MCF 10A (cell line): ENCODE data around the gene AJM1. TPM values are rescaled to one million over a fixed set of nuclear protein-coding genes. Genes with fewer than 3 reads are reported as not detected.

ENCODE experiments used
- BruUV-seq: library from RNA; stranded (reverse); fragments of 400-500 nt; replicated peaks from 2 replicates; lab custom pipeline; 2021; lab: Mats Ljungman, UMichigan
- CTCF ChIA-PET: fragments of 300-600 bp; sonication (Branson Sonifier 250); formaldehyde crosslinking; extraction: SDS; loops from one replicate; lab custom pipeline; 2021; ENCODE audit warnings: antibody characterized with exemption, inconsistent platforms; lab: Yijun Ruan, JAX
- POLR2A ChIA-PET: fragments of 300-600, 350-650 bp; sonication (Branson Sonifier 250); formaldehyde crosslinking; extraction: SDS; loops from one replicate; lab custom pipeline; 2020; ENCODE audit warnings: antibody characterized with exemption, inconsistent platforms; lab: Yijun Ruan, JAX
- DNase-seq: peaks from one replicate; pipeline ENCODE4 v3.0.0-alpha.2; 2018; ENCODE audit not compliant: unreplicated experiment
- H3K27ac Mint-ChIP-seq: one replicate; pipeline ENCODE4 v1.8.0; 2022; ENCODE audit warnings: mild to moderate bottlenecking, low read depth, mixed read lengths; ENCODE audit not compliant: unreplicated experiment
- H3K27me3 Mint-ChIP-seq: one replicate; pipeline ENCODE4 v1.8.0; 2022; ENCODE audit warnings: mixed read lengths; ENCODE audit not compliant: insufficient read depth, unreplicated experiment
- H3K36me3 Mint-ChIP-seq: one replicate; pipeline ENCODE4 v1.8.0; 2022; ENCODE audit warnings: mild to moderate bottlenecking, moderate library complexity, mixed read lengths; ENCODE audit not compliant: insufficient read depth, unreplicated experiment
- H3K4me1 Mint-ChIP-seq: one replicate; pipeline ENCODE4 v1.8.0; 2022; ENCODE audit warnings: mixed read lengths; ENCODE audit not compliant: insufficient read depth, unreplicated experiment
- H3K4me3 Mint-ChIP-seq: one replicate; pipeline ENCODE4 v1.8.0; 2022; ENCODE audit warnings: mild to moderate bottlenecking, moderate library complexity, mixed read lengths; ENCODE audit not compliant: unreplicated experiment
- H3K9me3 Mint-ChIP-seq: one replicate; pipeline ENCODE4 v1.8.0; 2022; ENCODE audit warnings: mixed read lengths; ENCODE audit not compliant: unreplicated experiment
- intact Hi-C: fragments of 100-400 bp; cut with micrococcal nuclease; formaldehyde crosslinking; loops from 2 replicates; pipeline ENCODE4 v1.14.1; 2022
- total RNA-seq: library from RNA; stranded (reverse); gene quantifications from 2 replicates; pipeline ENCODE4 v1.2.3, GENCODE V29; 2022
- TF ChIP-seq, protein P1 (sequence below): fragments of 200-600 bp; IDR thresholded peaks from one replicate; pipeline ENCODE4 v1.8.0; 2022; ENCODE audit warnings: antibody characterized with exemption, mild to moderate bottlenecking; ENCODE audit not compliant: unreplicated experiment

The AJM1 gene
- total RNA-seq, 1 experiment from 2014 or later, result 5.7 TPM

DNA sequence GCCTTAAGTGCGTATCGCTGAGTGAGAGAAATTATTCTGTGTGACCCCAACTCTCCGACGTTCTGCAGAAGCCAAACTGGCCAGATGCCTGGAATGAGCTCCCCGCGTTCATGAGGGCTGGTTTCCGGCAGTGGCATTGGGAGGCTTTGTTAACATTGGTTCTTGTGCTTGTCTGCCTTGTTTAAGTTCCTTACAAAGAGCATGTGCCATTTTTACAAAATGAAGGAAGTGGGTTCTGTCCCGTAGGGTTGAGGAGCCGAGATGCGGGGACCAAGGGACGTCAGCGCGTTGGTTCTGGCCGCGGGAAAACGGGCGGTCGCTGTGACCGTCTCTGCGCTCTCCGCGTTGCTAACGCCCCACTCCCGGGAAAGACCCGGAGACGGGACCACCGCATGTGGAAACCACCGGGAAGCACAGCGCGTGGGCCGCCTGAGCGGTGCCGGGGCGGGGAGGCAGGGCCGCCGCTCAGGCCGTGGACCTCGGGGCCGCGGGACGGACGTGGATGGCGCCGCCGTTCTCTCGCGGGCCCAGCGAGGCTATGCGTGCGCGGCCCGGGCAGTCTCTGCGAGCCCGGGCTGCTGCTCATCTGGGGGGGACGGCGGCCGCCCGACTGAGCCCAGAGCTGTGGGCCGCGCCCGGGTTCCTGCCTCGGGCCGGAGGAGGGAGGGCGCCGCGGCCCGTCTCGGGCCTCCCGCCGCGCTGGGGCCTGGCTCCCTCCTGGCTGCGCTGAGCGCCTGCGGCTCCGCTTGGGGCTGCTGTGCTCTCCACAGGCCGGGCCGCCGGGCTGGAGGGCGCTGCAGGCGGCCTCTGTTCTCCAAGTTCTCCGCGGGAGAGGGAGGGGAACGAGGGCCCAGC is 21.1 kb upstream of the AJM1 start:
- no TSS peak for BruUV-seq
- H3K4me1 Mint-ChIP-seq, result no peaks in the 10 kb centered on the region
- H3K27ac Mint-ChIP-seq, result no peak overlapping the region
- ChIA-PET POLR2A (interaction anchor here (0.7 kb wide), 1 partner anchor 14 kb away, joined by 4 read pairs; no protein-coding TSS in a partner anchor), CTCF (interaction anchor here (0.6 to 1.3 kb wide), 4 partner anchors 12 to 52 kb away, joined by 3 to 4 read pairs (median 4); no protein-coding TSS in a partner anchor)
- no peak for DNase-seq
- H3K36me3 Mint-ChIP-seq, result peaks cover 48% of the 10 kb centered on the region
- intact Hi-C loops, result no loop called here
- H3K4me3 Mint-ChIP-seq, result no peak overlapping the region
- H3K27me3 Mint-ChIP-seq, result no peaks in the 10 kb centered on the region
- TF ChIP-seq, protein P1, sequence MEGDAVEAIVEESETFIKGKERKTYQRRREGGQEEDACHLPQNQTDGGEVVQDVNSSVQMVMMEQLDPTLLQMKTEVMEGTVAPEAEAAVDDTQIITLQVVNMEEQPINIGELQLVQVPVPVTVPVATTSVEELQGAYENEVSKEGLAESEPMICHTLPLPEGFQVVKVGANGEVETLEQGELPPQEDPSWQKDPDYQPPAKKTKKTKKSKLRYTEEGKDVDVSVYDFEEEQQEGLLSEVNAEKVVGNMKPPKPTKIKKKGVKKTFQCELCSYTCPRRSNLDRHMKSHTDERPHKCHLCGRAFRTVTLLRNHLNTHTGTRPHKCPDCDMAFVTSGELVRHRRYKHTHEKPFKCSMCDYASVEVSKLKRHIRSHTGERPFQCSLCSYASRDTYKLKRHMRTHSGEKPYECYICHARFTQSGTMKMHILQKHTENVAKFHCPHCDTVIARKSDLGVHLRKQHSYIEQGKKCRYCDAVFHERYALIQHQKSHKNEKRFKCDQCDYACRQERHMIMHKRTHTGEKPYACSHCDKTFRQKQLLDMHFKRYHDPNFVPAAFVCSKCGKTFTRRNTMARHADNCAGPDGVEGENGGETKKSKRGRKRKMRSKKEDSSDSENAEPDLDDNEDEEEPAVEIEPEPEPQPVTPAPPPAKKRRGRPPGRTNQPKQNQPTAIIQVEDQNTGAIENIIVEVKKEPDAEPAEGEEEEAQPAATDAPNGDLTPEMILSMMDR, result no peak
- no peaks in the 10 kb centered on the region for H3K9me3 Mint-ChIP-seq

- H3K4me1 Mint-ChIP-seq, result no peaks in the 10 kb centered on the region
- H3K9me3 Mint-ChIP-seq, result no peaks in the 10 kb centered on the region
- no peaks in the 10 kb centered on the region for H3K27me3 Mint-ChIP-seq
- DNase-seq, result no peak
- no peak overlapping the region for H3K27ac Mint-ChIP-seq
- intact Hi-C loops, result no loop called here
- ChIA-PET CTCF (interaction anchor here (0.6 to 1.3 kb wide), 3 partner anchors 30 to 410 kb away, joined by 3 to 4 read pairs (median 3); no protein-coding TSS in a partner anchor), POLR2A (interaction anchor here (0.6 to 2.4 kb wide), 2 partner anchors 14 to 169 kb away, joined by 3 to 8 read pairs; partner anchors contain the start of gene RABL6)
- H3K36me3 Mint-ChIP-seq, result peaks cover 44% of the 10 kb centered on the region
- no peak overlapping the region for H3K4me3 Mint-ChIP-seq
- TF ChIP-seq, protein P1, result no peak
- no TSS peak for BruUV-seq
Observed at GRCh38 chr9:136821826-136822544, 20.3 kb upstream of the AJM1 start.

DNA sequence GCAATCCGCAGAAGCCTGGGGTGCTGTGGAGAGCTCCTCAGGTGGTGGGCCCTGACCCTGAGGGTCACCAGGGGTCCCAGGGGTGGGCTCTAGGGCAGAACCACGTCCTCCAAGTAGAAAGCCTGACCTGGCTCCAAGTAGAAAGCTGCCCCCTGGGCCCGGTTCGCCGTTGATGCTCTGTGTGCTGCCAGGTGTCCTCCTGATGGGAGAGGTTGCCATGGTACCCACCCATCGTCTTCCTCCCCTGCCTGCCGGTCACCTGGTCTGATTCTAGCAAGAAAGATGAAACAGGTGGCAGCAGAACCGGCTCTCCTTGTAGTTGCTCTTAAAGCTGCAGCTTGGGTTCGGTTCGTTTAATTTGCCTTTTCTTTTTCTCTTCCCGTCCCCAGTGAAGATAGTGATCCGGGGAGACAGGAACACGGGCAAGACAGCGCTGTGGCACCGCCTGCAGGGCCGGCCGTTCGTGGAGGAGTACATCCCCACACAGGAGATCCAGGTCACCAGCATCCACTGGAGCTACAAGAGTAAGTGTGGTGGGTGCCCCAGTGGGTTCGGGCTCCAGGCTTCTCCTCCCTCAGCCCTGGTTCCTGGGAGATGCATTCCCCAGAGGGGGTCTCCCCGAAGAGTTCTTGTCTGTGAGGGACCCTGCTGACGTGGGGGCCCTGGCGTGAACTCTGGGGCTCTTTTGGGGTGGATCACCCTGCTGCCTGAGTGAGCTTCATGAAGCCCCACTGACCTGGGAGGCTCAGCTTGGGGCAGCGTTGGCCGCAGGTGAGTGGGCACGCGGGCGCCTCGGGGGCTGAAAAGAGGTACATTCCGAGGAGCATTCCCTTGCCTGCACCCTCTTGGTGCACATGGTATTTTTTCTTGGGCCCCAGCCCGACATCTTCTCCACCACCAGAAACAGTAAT is 18.9 kb upstream of the AJM1 start:
- intact Hi-C loops, result no loop called here
- no peak for DNase-seq
- POLR2A ChIA-PET, result interaction anchor here (0.6 to 2.4 kb wide), 5 partner anchors 15 to 460 kb away, joined by 3 to 8 read pairs (median 3); partner anchors contain the start of genes CLIC3, DNLZ and RABL6
- Mint-ChIP-seq H3K36me3 (peaks cover 41% of the 10 kb centered on the region), H3K4me3 (no peak overlapping the region), H3K9me3 (no peaks in the 10 kb centered on the region), H3K27ac (no peak overlapping the region), H3K4me1 (no peaks in the 10 kb centered on the region), H3K27me3 (no peaks in the 10 kb centered on the region)
- BruUV-seq, result no TSS peak
- CTCF ChIA-PET, result interaction anchor here (0.8 kb wide), 3 partner anchors 8 to 19 kb away, joined by 3 read pairs; partner anchors contain the start of gene AJM1
- TF ChIP-seq, protein P1, result no peak
